OCI-LY1 (cell line): Measurements from ENCODE around the gene SUSD6.

Experiments used
- CTCF ChIP-seq: fragments of 200-600 bp; sonication (generic), shearing (Covaris generic); IDR thresholded peaks from 2 replicates; pipeline ENCODE4 v1.5.1; 2017; ENCODE audit warnings: mild to moderate bottlenecking, antibody characterized with exemption, low read length, moderate library complexity, mixed read lengths
- EZH2 ChIP-seq: fragments of 200-600 bp; sonication (generic), shearing (Covaris generic); IDR thresholded peaks from 2 replicates; pipeline ENCODE4 v1.8.0; 2017; ENCODE audit warnings: borderline replicate concordance, mixed run types, mild to moderate bottlenecking, antibody characterized with exemption, low read length, moderate library complexity, mixed read lengths

- TF ChIP-seq CTCF (no peak), EZH2 (no peak)
Observed at GRCh38 chr14:69711477-69711876, 100.1 kb downstream of the SUSD6 start.
